HepG2 (cell line): ENCODE data around the gene NPIPB6. TPM values are rescaled to one million over a fixed set of nuclear protein-coding genes. Genes with fewer than 3 reads are reported as not detected.
A peak's percentile ranks its signal among the peaks of the same experiment; 100 is the strongest.

Source experiments
- ATAC-seq: fragments of 200-7000 bp; cut with Tn5 transposase; 3 replicates; pipeline ENCODE4 v1.9.1; 2020; ENCODE audit warnings: mild to moderate bottlenecking, moderate library complexity
- BruUV-seq: library from RNA; stranded (reverse); fragments of 400-500 nt; replicated peaks from 2 replicates; lab custom pipeline; 2021; lab: Mats Ljungman, UMichigan
- CTCF ChIA-PET: fragments of 300-600 bp; formaldehyde crosslinking; extraction: SDS; loops from one replicate; lab custom pipeline; 2021; ENCODE audit warnings: low total read pairs, inconsistent platforms, low intra/inter-chr PET ratio; lab: Yijun Ruan, JAX
- POLR2A ChIA-PET: fragments of 350-600 bp; sonication (Branson Sonifier 250); formaldehyde crosslinking; loops from one replicate; lab custom pipeline; 2020; ENCODE audit warnings: antibody characterized with exemption, inconsistent platforms; lab: Yijun Ruan, JAX
- DNase-seq: peaks from one replicate; pipeline ENCODE4 v3.0.0-alpha.2; 2015; ENCODE audit warnings: low spot score
- FAIRE-seq: peaks from 3 replicates; lab custom pipeline; 2011; peaks lifted over from hg19 to GRCh38; lab: Jason Lieb, UNC
- H2AFZ ChIP-seq: one replicate; pipeline ENCODE4 v1.6.1; 2011; ENCODE audit warnings: low read length, inconsistent platforms
- H3K27ac ChIP-seq: fragments of 300-600 bp; 3 replicates; pipeline ENCODE4 v1.8.0; 2011; ENCODE audit warnings: mixed run types, mild to moderate bottlenecking, mixed read lengths, low read length, inconsistent platforms; ENCODE audit not compliant: insufficient read depth; ENCODE audit errors: extremely low read length
- H3K27me3 ChIP-seq, 2 experiments: fragments of 200-600 bp in 1 of 2; 2 replicates in 1 of 2; 3 replicates in 1 of 2; pipeline versions ENCODE4 v1.6.0 to v1.8.0; 2011; ENCODE audit warnings: low read length in 2 of 2, mild to moderate bottlenecking in 2 of 2, moderate library complexity in 2 of 2, inconsistent platforms in 1 of 2; ENCODE audit not compliant: insufficient read depth in 2 of 2, control insufficient read depth in 1 of 2
- H3K36me3 ChIP-seq, 2 experiments: fragments of 200-600 bp in 1 of 2; replicated peaks in 1 of 2; 2 replicates in 1 of 2; 3 replicates in 1 of 2; pipeline versions ENCODE4 v1.5.1 to v1.8.0; 2011; ENCODE audit warnings: low read length in 2 of 2, inconsistent platforms in 1 of 2; ENCODE audit not compliant: insufficient read depth in 2 of 2, control insufficient read depth in 1 of 2
- H3K4me1 ChIP-seq: 2 replicates; pipeline ENCODE4 v1.5.1; 2012; ENCODE audit warnings: low read length, inconsistent platforms; ENCODE audit not compliant: insufficient read depth
- H3K4me2 ChIP-seq: 2 replicates; pipeline ENCODE4 v1.6.0; 2011; ENCODE audit warnings: low read depth, low read length, inconsistent platforms
- H3K4me3 ChIP-seq, 3 experiments: fragments of 200-600 bp in 1 of 3; sonication (generic), shearing (Covaris generic) in 1 of 3; replicated peaks in 1 of 3; 2 replicates each; pipeline ENCODE4 v1.5.1; 2011 to 2016; ENCODE audit warnings: low read length in 3 of 3, inconsistent platforms in 2 of 3, low read depth in 2 of 3, mild to moderate bottlenecking in 2 of 3, control low read depth in 1 of 3, mixed read lengths in 1 of 3; ENCODE audit not compliant: insufficient read depth in 1 of 3
- H3K79me2 ChIP-seq: one replicate; pipeline ENCODE4 v1.6.1; 2011; ENCODE audit warnings: low read length, inconsistent platforms; ENCODE audit not compliant: insufficient read depth
- H3K9ac ChIP-seq: 2 replicates; pipeline ENCODE4 v1.6.0; 2011; ENCODE audit warnings: mild to moderate bottlenecking, low read depth, low read length, inconsistent platforms; ENCODE audit not compliant: insufficient read depth
- H3K9me3 ChIP-seq: 2 replicates; pipeline ENCODE4 v1.5.1; 2012; ENCODE audit warnings: mild to moderate bottlenecking, low read length
- H4K20me1 ChIP-seq: 2 replicates; pipeline ENCODE4 v1.6.0; 2011; ENCODE audit warnings: inconsistent platforms, mild to moderate bottlenecking, low read length, moderate library complexity; ENCODE audit not compliant: insufficient read depth
- ADNP ChIP-seq: sonication (generic); formaldehyde crosslinking; IDR thresholded peaks from 2 replicates; pipeline ENCODE4 v1.4.0; 2020; ENCODE audit warnings: missing genetic modification reagents
- CAMTA2 ChIP-seq: sonication (generic); formaldehyde crosslinking; IDR thresholded peaks from 2 replicates; pipeline ENCODE4 v1.4.0; 2020; ENCODE audit warnings: mild to moderate bottlenecking, missing genetic modification reagents, borderline replicate concordance
- NFE2 ChIP-seq: sonication (generic); formaldehyde crosslinking; IDR thresholded peaks from 2 replicates; pipeline ENCODE4 v1.4.0; 2020; ENCODE audit warnings: missing genetic modification reagents
- PAX8 ChIP-seq: sonication (generic); formaldehyde crosslinking; IDR thresholded peaks from 2 replicates; pipeline ENCODE4 v1.8.0; 2022; ENCODE audit warnings: mild to moderate bottlenecking, missing genetic modification reagents, borderline replicate concordance
- SP140L ChIP-seq: sonication (generic); formaldehyde crosslinking; IDR thresholded peaks from 2 replicates; pipeline ENCODE4 v1.4.0; 2020; ENCODE audit warnings: missing genetic modification reagents, borderline replicate concordance
- TARDBP ChIP-seq: sonication (generic); formaldehyde crosslinking; IDR thresholded peaks from 2 replicates; pipeline ENCODE4 v1.8.0; 2022; ENCODE audit warnings: mild to moderate bottlenecking, missing genetic modification reagents
- ZMYM3 ChIP-seq: sonication (generic); formaldehyde crosslinking; IDR thresholded peaks from 2 replicates; pipeline ENCODE4 v1.5.1; 2020; ENCODE audit warnings: mild to moderate bottlenecking, missing genetic modification reagents
- ZNF251 ChIP-seq: sonication (generic); formaldehyde crosslinking; IDR thresholded peaks from 2 replicates; pipeline ENCODE4 v1.9.0; 2021; ENCODE audit warnings: mild to moderate bottlenecking, missing genetic modification reagents
- ZNF33A ChIP-seq: sonication (generic); formaldehyde crosslinking; IDR thresholded peaks from 2 replicates; pipeline ENCODE4 v1.5.1; 2020; ENCODE audit warnings: missing genetic modification reagents, mild to moderate bottlenecking, moderate library complexity, borderline replicate concordance
- ZNF446 ChIP-seq: sonication (generic); formaldehyde crosslinking; IDR thresholded peaks from 2 replicates; pipeline ENCODE4 v1.5.0; 2020; ENCODE audit warnings: mild to moderate bottlenecking, missing genetic modification reagents
- ZNF556 ChIP-seq: sonication (generic); formaldehyde crosslinking; IDR thresholded peaks from 2 replicates; pipeline ENCODE4 v1.4.0; 2020; ENCODE audit warnings: mild to moderate bottlenecking, missing genetic modification reagents, borderline replicate concordance
- ZNF629 ChIP-seq: sonication (generic); formaldehyde crosslinking; conservative IDR thresholded peaks from 2 replicates; pipeline ENCODE4 v1.5.0; 2020; ENCODE audit warnings: missing genetic modification reagents
- ZNF749 ChIP-seq: sonication (generic); formaldehyde crosslinking; IDR thresholded peaks from 2 replicates; pipeline ENCODE4 v1.8.0; 2022; ENCODE audit warnings: mild to moderate bottlenecking, missing genetic modification reagents, moderate library complexity, borderline replicate concordance
- ZNF878 ChIP-seq: sonication (generic); formaldehyde crosslinking; IDR thresholded peaks from 2 replicates; pipeline ENCODE4 v1.8.1; 2023; ENCODE audit warnings: mild to moderate bottlenecking, missing genetic modification reagents, moderate library complexity
- WGBS: methylation state at CpG from one replicate; pipeline ENCODE4 v1.1.6; 2017; ENCODE audit warnings: low lambda C conversion rate; 5-methylcytosine and 5-hydroxymethylcytosine counted together
- in situ Hi-C: cut with HindIII; loops from 2 replicates; pipeline ENCODE4 v1.10.0; 2017; ENCODE audit warnings: low pct_unique_long_range_greater_than_20kb; ENCODE audit not compliant: extremely low pct_ligation_motif_present
- intact Hi-C: fragments of 100-400 bp; cut with micrococcal nuclease; formaldehyde crosslinking; loops from one replicate; pipeline ENCODE4 v1.10.0; 2022; ENCODE audit not compliant: unreplicated experiment
- polyA plus RNA-seq, 8 experiments: library from polyadenylated mRNA; depleted of rRNA in 3 of 8; stranded (reverse) in 7 of 8; unstranded in 1 of 8; fragments of >200 nt; fragmentation: Illumina TruSeq in 4 of 8; extraction: Trizol in 4 of 8; gene quantifications; 2 replicates each; pipeline versions ENCODE4 v1.2.1 to v1.2.3, GENCODE V29; 2011 to 2016; ENCODE audit warnings: low read depth in 4 of 8, missing spikeins in 1 of 8, mixed read lengths in 1 of 8; ENCODE audit not compliant: insufficient read depth in 1 of 8
- total RNA-seq, 5 experiments: library from RNA; depleted of rRNA; stranded (reverse); fragments of >200 nt; fragmentation: Illumina TruSeq; extraction: Trizol; gene quantifications; 2 replicates each; pipeline ENCODE4 v1.2.3, GENCODE V29; 2016; ENCODE audit warnings: low read depth in 1 of 5
- TF ChIP-seq, protein P1 (sequence below): sonication (generic); formaldehyde crosslinking; IDR thresholded peaks from 2 replicates; pipeline ENCODE4 v1.4.0; 2020; ENCODE audit warnings: missing genetic modification reagents
- TF ChIP-seq, protein P2 (sequence below): sonication (generic); formaldehyde crosslinking; IDR thresholded peaks from 2 replicates; pipeline ENCODE4 v1.4.0; 2020; ENCODE audit warnings: missing genetic modification reagents, mild to moderate bottlenecking, borderline replicate concordance

The NPIPB6 gene
- total and polyA plus RNA-seq, 2 of the 13 experiments (the other 11 are each of a cell fraction or from before 2014, with no cell fraction given): 0.25 TPM; not detected in 1

GRCh38 chr16:28294201-28294600 lies 69.1 kb downstream of the NPIPB6 start:
- Histone ChIP-seq H3K9ac (no peak overlapping the region), H3K36me3 (no peaks in the 10 kb centered on the region), H3K4me3 (no peak overlapping the region), H3K27me3 (peaks cover 14 to 56% of the 10 kb centered on the region in 2 experiments), H3K9me3 (no peaks in the 10 kb centered on the region), H4K20me1 (peaks cover 10% of the 10 kb centered on the region; the same call in 1 of the 2 replicates), H3K27ac (no peak overlapping the region), H3K4me1 (peaks cover 39% of the 10 kb centered on the region), H2AFZ (no peak overlapping the region), H3K4me2 (no peak overlapping the region), H3K79me2 (no peaks in the 10 kb centered on the region)
- no TSS peak for BruUV-seq
- FAIRE-seq (no peak), ATAC-seq (no peak), DNase-seq (no peak)
- CTCF ChIA-PET: no interaction called here
- intact Hi-C loops: no loop called here
- POLR2A ChIA-PET: no interaction called here
- WGBS: 35% methylated on average over 6 of the region's 6 CpGs
- in situ Hi-C loops: no loop called here
- TF ChIP-seq PAX8 (CRISPR knock-in tag) (no peak), ZNF251 (no peak), ZNF556 (CRISPR knock-in tag) (no peak), ZMYM3 (0 out of 2 replicates have a peak, but pooled peaks have one; percentile 34), ZNF33A (CRISPR knock-in tag) (no peak), NFE2 (no peak), ZNF749 (CRISPR knock-in tag) (no peak), ZNF878 (CRISPR knock-in tag) (no peak), TARDBP (CRISPR knock-in tag) (no peak), ZNF446 (no peak), CAMTA2 (CRISPR knock-in tag) (no peak), ZNF629 (CRISPR knock-in tag) (peak; percentile 95), ADNP (CRISPR knock-in tag) (0 out of 2 replicates have a peak, but pooled peaks have one; percentile 35), SP140L (CRISPR knock-in tag) (no peak)
- TF ChIP-seq, protein P1, sequence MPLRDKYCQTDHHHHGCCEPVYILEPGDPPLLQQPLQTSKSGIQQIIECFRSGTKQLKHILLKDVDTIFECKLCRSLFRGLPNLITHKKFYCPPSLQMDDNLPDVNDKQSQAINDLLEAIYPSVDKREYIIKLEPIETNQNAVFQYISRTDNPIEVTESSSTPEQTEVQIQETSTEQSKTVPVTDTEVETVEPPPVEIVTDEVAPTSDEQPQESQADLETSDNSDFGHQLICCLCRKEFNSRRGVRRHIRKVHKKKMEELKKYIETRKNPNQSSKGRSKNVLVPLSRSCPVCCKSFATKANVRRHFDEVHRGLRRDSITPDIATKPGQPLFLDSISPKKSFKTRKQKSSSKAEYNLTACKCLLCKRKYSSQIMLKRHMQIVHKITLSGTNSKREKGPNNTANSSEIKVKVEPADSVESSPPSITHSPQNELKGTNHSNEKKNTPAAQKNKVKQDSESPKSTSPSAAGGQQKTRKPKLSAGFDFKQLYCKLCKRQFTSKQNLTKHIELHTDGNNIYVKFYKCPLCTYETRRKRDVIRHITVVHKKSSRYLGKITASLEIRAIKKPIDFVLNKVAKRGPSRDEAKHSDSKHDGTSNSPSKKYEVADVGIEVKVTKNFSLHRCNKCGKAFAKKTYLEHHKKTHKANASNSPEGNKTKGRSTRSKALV (CRISPR knock-in tag): no peak
- TF ChIP-seq, protein P2, sequence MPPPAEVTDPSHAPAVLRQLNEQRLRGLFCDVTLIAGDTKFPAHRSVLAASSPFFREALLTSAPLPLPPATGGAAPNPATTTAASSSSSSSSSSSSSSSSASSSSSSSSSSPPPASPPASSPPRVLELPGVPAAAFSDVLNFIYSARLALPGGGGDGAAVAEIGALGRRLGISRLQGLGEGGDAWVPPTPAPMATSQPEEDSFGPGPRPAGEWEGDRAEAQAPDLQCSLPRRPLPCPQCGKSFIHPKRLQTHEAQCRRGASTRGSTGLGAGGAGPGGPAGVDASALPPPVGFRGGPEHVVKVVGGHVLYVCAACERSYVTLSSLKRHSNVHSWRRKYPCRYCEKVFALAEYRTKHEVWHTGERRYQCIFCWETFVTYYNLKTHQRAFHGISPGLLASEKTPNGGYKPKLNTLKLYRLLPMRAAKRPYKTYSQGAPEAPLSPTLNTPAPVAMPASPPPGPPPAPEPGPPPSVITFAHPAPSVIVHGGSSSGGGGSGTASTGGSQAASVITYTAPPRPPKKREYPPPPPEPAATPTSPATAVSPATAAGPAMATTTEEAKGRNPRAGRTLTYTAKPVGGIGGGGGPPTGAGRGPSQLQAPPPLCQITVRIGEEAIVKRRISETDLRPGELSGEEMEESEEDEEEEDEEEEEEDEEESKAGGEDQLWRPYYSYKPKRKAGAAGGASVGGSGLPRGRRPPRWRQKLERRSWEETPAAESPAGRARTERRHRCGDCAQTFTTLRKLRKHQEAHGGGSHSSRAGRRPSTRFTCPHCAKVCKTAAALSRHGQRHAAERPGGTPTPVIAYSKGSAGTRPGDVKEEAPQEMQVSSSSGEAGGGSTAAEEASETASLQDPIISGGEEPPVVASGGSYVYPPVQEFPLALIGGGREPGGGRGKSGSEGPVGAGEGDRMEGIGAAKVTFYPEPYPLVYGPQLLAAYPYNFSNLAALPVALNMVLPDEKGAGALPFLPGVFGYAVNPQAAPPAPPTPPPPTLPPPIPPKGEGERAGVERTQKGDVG (CRISPR knock-in tag): no peak
